HG03439 (cell line): ENCODE results near the gene CAPN5.

ENCODE experiments used
- ATAC-seq: cut with Tn5 transposase; IDR thresholded peaks from one replicate; pipeline ENCODE4 v1.9.1; 2021; ENCODE audit warnings: mild to moderate bottlenecking, moderate library complexity; ENCODE audit not compliant: unreplicated experiment

Gene CAPN5

GRCh38 chr11:77114089-77114463, 47.3 kb downstream of the CAPN5 start:
- ATAC-seq: no peak

- ATAC-seq: no peak
Observed at GRCh38 chr11:77115181-77115611, 48.4 kb downstream of the CAPN5 start.

DNA sequence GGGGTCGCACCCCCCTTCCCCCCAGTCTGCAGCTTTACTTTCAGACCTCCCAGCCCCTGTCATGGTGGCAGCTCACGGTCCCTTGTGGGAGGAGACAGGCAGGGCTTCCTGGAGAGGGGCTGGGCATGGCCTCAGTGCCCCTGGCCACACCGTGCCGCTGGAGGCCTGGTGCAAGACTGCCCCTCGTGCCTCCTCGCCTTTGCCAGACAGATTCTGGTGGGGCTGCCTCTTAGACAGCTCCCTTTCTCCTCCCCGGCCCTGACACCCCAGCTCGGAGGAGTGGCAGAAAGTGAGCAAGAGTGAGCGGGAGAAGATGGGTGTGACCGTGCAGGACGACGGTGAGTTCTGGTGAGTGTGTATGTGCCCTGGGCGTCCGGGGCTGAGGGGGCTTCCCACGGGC, 49.2 kb downstream of the CAPN5 start:
- no peak for ATAC-seq

- ATAC-seq: no peak
Observed at GRCh38 chr11:77117492-77117891, 50.7 kb downstream of the CAPN5 start.

- ATAC-seq: no peak
Observed at GRCh38 chr11:77118086-77118485, 51.3 kb downstream of the CAPN5 start.

DNA sequence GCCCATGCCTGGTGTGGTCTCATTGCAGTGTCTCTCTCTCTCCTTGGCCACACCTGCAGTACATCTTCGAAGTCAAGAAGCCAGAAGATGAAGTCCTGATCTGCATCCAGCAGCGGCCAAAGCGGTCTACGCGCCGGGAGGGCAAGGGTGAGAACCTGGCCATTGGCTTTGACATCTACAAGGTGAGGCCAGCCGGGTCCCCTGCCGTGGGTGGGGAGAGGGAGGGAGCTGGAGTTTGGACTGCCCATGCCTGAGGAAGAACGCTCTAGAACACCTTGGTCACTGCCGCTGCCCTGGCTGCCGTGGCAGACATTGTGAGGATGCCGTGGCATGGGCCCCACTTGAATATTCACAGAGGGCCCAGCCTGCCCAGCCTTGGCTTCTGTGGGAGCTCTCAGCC, 52.2 kb downstream of the CAPN5 start:
- no peak for ATAC-seq

GRCh38 chr11:77119531-77119936, 52.8 kb downstream of the CAPN5 start:
- no peak for ATAC-seq

- no peak for ATAC-seq
Observed at GRCh38 chr11:77120571-77120970, 53.8 kb downstream of the CAPN5 start.

DNA sequence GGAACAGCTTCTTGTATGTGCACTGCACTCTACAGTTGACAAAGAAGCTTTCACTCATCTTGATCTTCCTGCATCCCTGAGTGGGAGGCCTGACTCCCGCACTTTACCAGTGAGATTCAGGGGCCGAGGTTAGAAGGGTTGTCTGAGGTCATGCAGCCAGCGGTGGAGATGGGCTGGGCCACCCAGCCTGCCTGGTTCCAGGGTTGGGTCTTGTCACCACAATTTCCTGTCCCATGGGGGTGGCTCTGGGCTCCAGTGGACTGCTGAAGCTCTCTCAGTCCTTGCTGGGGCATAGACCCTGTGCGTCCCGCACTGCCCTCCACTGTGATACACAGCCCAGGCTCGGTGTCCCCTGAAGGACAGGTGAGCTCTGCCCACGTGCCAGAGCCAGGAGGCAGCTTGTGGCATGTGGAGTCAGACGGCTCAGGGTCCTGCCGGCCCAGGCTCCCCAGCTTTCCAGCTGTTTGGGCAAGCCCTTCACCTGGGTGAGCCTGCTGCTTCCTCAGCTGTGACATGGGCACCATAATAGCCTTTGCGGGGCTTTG, 54.4 kb downstream of the CAPN5 start:
- no peak for ATAC-seq

DNA sequence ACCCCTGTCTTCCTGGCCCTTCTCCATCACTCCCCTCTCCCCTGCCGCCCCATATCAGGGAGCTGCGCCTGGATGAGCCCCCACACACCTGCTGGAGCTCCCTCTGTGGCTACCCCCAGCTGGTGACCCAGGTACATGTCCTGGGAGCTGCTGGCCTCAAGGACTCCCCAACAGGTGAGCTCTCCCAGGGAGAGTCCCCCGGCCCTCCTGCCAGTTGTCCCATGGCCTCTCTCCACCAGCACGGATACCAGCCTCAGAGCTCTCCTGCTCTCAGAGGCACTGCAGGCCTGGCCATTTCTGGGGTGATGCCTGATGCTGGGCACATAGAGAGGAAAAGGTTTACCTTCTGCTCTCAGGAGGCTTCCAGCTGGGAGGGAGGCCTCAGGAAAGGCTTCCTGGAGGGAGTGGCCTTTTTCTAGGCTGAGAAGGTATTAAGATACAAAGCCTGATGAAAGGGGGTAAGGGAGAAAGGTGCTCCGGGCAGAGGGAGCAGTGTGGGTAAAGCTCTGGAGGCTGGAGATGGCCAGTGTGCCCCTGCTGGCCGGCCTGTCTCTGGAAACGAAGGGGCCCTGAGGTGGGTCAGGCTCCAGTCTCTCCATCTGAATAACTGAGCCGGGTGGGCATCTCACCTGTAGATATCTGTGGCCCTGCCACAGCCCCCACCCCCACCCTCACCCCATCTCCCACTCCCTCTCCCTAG, 55.3 kb downstream of the CAPN5 start:
- ATAC-seq: no peak

DNA sequence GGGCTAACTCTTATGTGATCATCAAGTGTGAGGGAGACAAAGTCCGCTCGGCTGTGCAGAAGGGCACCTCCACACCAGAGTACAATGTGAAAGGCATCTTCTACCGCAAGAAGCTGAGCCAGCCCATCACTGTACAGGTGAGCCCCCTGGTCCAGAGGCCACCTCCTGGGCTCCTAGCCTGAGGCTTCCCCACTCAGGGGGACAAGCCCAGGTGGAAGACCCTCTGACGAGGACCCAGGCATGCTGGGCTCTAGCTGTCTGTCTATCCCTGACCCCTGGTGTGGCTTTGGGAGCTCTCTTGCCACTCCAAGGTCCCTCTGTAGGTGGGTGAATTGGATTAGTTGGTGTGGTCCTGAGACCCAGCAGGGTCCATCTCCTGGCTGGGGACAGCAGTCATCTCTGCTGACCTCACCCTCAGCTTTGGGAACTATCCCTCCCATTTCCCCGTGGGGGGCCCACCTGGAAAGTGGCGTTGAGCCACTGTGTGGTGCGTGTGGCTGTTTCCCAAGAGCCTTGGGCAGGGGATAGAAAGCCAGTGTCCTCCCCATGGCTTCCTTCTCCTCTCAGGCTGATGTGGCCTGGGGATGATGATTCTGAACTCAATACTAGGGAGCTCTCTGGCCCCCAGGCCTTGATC, 55.9 kb downstream of the CAPN5 start:
- ATAC-seq: no peak

DNA sequence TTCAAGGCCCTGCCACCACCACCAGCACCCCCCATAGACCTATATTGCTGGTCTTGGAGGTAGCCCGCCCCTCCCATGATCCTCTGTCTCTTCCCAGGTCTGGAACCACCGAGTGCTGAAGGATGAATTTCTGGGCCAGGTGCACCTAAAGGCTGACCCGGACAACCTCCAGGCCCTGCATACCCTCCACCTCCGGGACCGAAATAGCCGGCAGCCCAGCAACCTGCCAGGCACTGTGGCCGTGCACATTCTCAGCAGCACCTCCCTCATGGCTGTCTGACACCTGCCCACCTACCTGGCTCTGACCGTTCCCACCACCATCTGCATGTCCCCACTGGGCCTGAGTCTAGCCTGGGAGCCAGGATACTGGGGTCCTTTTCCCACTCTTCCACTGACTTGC, 56.8 kb downstream of the CAPN5 start:
- no peak for ATAC-seq

DNA sequence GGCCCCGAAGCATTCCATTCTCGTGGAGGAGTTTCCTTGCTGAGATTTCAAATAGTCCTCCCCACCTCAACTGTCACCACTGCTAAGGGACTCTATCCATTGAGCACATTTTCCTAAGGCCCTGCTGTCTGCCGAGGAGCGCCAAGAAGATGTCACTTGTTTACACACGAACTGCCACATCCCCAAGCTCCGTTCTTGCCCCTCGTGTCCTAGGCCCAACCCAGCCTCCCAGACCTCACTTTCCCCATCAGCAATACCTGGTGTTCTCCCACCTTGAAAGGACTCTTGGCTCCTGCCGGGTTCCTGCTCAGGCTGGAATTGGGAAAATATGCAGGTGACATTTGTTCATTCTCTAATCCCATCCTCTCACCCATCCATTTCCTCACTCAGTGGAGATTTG, 57.3 kb downstream of the CAPN5 start:
- no peak for ATAC-seq

GRCh38 chr11:77124488-77124887, 57.7 kb downstream of the CAPN5 start:
- no peak for ATAC-seq

DNA sequence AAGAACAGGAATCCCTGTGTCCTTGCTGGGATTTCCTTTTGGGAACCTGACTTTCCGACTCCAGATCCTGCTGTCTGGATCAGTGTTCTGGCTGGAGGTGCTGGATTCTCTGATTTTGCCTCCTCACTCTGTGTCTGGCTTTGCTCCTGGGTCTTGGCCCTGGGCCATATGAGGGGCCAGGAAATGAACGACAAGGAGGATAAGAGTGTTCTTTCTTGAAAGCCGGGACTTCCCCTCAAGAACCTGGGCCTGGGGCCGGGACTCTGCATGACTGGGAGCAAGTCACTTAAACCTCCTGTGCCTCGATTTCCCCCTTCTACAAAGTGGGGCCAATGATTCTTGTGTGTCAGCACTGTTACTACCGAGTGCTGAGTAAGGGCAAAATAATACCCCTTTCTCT, 58.4 kb downstream of the CAPN5 start:
- no peak for ATAC-seq

- no peak for ATAC-seq
Observed at GRCh38 chr11:77125695-77126094, 58.9 kb downstream of the CAPN5 start.

DNA sequence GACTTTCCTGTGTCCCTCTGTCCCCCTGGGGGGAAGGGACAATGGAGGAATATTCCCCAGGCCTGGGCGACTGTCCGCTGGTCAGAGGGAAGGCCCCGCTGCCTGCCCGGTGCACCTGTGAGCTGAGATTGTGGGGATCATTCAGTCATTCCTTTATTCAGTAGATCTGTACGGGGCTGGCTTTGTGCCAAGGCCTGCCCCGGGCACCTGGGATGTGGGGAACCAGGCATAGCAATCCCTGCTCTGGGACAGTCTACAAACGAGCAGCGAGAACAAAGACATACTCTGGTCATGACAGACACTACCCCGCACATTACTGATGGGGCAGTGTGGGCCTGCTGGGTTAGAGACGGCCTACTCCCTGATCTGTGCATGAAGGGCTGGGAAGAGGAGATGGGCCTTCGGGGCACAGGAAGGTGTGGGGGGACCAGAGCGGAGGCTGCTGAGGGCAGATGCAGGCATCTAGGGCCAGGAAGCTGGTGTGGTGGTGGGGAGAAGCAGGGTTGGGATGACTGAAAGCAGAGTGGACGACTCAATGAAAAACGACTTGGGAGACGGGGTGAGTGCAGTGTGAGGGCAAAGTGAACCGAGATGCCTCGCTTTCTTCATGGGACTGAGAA, 59.5 kb downstream of the CAPN5 start:
- ATAC-seq: no peak

DNA sequence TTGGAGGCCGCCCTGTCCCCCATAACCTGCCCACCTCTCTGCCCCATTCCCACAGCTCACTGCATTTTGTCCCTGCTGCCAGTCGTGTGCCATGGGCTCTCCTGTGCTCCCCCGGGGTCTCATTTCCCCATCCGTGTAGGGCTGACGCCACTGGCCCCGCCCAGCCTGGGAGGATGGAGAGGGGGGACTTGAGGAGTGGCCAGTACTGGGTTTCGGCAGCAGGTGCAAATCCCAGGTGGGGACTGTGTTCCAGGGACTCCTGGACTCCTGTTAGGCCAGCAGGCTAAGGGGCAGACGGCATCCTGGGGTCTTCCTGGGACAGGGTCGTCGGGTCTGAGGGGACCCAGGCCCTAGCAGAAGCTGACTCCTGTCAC, 60.1 kb downstream of the CAPN5 start:
- no peak for ATAC-seq

- ATAC-seq: no peak
Observed at GRCh38 chr11:77127235-77127911, 60.6 kb downstream of the CAPN5 start.

GRCh38 chr11:77127920-77128691, 61.3 kb downstream of the CAPN5 start, which contains the start of gene MYO7A:
MYO7A (plus strand) TSS chr11:77128246; CDS start chr11:77130635, 2,389 bp downstream.
- no peak for ATAC-seq
